HG03280 (cell line): ENCODE measurements around the gene SLC8A1.

Experiments
- ATAC-seq: cut with Tn5 transposase; IDR thresholded peaks from one replicate; pipeline ENCODE4 v1.9.1; 2021; ENCODE audit warnings: mild to moderate bottlenecking, moderate library complexity; ENCODE audit not compliant: unreplicated experiment

Gene SLC8A1

DNA sequence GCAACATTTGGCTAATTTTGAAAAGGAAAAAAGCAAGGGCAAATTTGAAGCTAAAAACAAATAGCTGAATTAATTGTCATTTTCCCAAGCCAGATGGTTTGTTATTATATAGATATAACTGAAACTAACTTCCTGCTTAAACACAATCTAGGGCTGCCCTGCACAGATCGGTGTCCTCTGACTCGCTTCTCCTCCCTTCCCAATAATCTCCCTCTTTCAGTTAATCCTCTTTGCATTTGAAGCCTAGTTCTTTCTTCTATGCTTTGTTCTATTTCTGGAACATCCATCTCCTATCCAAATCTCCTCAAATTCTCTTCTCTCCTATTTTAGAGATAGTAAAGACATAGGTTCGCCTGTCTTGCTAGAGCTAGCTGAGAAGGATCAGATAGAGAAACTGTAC is 328.1 kb downstream of the SLC8A1 start:
- ATAC-seq = no peak

DNA sequence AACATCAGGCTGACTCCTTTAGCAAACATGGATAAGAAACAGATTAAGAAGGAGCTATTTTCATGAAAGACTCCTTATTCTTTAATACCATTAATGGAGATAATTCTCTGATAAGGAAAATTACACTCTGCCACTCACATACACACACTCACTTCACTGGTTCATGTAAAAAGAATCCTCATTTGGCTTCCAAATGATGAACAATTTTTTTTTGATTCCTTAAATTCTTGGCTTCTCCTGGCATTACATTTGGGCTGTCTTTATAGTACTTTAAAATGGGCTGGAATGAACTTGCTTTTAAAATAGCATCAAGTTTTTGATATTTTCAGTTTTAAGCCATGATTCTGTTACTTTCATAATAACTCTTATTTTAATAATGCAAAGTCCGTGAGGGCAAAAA is 328.6 kb downstream of the SLC8A1 start:
- ATAC-seq = no peak

DNA sequence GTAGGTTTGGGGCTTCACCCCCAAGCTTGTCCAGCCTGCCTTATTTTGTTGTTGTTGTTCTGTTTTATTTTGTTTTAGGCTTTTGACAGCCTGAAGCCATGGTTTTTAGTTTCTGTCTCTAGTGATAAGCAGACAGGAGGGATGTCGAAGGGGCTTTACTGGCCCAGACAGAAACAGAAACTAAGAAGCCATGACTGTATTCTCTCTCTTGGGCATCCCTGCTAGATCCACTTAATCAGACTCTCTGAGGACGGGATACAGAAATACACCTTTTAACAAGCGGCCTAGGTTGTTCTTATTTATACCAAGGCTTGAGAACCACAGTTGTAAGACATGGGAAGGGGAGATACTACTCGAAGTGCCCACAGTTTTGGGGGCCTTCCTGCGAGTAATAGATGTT is 330.9 kb downstream of the SLC8A1 start:
- no peak for ATAC-seq

DNA sequence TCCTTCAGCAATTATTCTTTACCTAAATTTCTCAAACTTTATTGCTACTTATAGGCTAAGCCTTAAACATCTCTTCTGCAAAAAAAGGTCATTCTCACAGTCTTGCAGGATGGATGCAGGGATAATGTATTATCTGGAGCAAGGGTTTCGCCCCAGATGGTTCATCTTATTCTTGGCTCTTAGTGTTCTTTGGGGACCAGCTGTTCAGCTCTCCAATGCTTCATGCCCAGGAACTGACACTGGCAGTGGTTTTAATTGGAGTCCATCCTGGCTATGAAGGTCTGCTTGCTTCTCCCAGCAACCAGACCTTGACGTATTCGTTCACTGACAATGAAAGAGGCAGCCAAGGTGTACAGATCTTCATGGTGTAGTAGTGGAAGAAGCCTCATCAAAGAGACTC is 331.9 kb downstream of the SLC8A1 start:
- ATAC-seq = no peak

DNA sequence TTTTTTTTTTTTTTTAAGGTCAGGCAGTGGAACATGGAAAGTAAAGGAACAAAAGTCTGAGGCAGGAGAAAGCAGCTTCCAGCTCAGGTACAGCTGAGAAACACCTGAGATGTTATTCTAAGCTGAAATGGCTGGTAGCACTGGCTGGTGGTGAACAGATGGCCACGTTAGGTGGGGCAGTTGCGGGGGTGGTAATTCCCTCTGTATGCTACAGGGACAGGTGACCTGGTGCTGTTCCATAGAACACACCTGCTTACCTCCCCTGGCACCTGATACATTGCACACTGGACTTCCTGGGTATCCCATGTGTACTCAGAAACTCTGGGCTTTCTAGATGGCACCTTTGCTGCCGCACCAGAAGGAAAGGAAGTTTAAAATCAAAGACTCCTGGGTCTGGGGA is 333.3 kb downstream of the SLC8A1 start:
- ATAC-seq = no peak

DNA sequence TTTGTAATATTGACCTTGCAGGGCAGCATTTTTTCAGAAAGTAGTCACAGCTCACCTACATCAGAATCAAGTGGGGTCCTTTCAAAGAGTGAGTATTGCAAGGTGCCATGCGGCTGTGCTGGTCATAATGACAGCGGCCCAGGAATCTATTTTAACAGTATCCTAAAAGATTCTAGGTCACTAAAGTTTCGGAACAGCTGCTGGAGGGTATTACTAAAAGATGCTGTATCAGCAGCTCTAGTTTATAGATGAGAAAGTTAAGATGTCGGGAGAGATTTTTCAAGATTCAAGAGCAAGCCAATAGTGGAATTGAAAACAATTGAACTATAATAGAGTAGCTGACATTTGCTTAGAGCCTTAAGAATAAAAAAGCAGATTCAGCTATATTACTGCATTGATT is 336.0 kb downstream of the SLC8A1 start:
- ATAC-seq = no peak

DNA sequence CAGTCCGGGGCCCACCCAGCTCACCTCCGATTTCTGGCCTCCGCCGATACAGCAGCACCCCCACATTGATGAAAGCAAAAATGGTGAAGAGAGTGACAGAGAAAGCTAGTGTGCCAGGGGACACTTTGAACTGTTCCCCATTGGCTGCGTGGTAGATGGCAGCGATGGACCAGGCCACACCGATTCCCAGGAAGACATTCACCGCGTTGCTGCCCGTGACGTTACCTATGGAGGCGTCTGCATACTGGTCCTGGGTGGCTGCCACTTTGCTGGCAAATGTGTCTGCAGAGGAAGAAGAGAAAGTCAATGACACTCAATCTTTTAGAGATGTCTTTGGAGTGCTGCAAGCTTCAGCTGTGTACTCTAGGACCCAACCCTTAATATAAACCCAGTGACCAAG is 336.5 kb downstream of the SLC8A1 start:
- no peak for ATAC-seq

DNA sequence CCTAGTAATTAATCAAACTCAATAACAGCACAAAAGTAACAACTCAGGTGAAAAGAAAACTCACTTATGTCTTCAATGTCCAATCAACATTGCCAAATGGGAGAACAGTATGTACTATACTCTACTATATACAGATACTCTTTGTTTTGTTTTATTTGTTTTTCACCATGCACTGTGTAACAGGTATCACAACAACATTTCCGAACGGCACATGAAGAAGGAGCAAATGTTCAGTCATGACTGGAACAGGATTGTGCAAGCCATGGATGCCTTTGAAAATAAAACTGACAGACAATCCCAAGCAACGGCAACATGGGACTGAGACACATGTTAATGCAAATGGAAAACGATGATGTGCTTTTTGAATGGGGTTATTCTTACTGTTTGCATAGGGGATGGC is 337.9 kb downstream of the SLC8A1 start:
- ATAC-seq = no peak

DNA sequence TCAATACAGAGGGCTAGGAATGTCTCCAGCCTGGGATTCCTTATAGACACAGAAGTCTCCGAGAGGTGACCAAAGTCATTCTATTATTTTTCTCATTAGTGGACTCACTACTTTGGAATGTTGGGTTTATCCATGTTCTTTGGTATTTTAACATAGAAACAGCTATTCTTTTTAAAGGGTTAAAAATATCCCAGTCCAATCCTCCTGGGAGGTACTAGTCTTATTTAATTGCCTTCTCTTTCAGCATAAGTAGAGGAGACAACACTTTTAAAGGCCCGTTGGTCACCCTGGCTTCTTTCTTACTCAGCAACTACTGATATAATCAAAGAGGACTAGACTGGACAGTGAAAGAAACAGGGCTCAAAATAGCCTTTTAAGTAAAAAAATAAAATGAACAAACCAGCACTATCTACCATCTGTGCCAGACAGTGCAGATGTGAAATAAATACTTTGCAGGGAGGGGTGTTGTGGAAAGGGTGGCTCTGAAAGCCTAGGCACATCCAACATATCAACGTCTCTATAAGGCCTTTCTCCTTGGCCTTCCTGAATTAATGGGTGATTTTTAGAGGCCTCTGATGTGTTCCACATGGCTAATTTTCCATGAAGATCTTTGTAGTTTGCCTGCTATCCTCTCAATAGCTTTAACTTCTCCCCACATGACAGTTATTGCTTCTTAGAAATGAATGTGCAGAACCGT is 338.5 kb downstream of the SLC8A1 start:
- ATAC-seq = no peak

DNA sequence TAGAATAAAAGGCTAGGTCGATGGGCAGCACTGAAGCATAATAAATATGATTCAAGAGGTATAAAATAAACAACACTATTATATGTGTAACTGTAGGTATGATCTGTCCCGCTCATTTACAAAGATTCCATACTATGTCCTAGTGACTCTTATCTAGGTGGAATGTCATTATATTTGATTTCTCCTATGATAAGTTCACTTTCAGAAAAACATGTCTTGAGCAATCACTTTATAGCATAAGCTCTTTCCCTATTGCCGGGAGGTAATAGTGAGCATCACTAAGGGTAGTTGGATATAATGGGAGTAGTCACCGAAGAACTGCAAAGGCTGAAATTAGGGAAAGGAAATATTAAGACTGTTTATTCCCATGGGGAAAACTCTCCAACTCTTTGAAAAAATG is 342.5 kb downstream of the SLC8A1 start:
- no peak for ATAC-seq

DNA sequence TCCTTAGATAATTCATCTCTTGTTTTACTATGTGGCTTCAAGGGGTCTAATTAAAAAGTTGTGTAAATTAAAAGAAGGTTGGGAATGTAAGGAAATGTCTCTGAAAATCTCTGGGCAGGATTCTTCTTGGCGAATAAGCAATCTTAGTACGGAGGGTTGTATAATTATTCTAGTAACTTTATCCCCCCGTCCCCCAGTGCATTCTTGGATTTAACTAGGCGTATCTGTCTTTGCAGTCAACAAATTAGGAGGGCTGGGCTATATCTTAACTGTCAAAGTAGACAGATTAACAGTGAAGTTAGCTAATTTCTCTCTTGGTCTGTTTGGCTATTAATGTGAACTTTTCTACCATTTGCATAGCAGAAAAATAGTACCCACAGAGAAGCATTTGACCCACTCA is 343.0 kb downstream of the SLC8A1 start:
- no peak for ATAC-seq

DNA sequence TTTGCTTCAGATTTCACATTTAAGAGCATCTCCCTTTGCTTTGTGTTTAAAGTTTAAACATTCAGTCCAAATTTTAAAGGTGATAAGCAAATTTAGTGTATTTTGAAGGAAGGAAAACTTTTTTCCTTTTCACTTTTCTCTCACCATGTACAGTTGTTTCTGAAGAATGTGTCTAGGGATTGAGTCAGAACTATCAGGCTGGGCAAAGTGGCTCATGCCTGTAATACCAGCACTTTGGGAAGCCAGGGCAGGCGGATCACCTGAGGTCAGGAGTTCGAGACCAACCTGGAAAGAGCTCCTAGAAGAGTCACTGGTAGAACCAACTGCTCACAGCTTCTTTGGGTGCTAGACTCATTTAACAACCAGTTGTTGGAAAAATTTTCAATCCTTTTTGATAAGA is 345.8 kb downstream of the SLC8A1 start:
- no peak for ATAC-seq

DNA sequence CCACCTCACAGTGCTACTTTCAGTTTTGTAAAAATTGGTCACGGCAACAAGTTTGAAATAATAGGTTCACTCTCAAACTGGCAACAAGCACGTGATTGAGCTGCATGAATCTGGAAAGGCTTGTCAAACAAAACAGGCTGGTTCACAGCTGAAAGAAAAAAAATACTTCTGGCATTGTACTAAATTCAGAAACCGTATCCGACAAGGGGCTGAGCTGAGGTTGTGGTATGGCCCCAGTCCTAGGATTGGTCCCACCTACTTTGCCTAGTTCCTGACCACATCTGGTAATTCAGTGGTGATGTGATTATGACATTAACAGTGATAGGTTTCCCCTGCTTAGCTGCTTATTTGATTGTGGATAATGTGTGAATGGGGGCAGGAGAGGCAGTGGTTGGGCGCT is 346.3 kb downstream of the SLC8A1 start:
- ATAC-seq = no peak

DNA sequence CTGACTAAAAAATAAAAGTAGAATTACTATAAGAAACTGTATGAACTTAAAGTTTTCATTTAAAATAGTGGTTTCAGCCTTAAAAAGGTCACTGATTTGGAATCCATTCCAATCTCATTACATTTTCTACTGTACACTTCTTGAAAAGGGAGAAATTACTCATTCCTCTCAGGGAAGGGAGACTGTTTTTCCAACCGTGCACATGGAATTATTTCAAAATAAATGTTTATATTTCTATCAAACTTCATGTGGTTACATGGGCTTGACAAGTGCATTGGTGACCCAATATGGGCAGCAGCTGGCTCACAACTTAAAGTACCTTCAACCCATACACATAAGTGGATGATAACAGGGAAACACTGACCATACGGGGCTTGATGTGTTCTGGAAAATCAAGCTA is 348.3 kb downstream of the SLC8A1 start:
- ATAC-seq = no peak

DNA sequence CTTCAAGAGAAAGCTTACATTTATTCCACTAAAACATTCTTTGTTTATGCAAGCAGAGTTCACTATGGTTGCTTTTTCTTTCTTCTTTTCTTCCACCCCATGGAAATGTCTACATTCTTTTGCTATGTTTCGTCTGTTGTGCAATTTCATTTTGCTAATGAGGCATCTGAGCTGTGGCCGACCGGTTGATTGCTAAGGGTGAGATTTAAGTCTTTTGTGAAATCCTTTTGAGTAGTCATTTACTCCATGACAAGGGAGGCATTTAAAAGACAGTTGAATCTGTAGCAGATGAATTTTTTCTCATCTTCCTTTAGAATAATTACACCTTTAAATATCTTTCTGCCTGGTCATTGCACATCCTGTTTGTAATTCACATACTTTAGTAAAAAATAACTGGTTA is 348.7 kb downstream of the SLC8A1 start:
- ATAC-seq = no peak

DNA sequence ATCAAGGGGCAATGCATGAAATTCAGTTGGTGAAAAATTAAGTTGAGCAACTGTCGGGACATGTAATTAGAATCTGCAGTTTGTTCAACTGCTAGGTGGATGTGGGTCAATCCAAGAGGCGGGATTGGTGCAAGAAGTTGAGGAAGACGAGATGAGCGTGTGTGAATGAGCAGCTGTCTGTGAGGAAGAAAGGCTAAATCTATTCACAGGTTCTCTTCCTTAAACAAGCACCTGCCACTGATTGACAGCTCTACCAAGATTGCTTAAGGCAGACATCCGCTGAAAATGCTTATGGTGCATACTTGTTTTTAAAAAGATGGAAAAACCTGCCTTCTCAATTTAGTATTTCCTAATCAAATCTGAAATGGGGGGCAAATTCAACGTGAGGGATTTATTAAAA is 349.4 kb downstream of the SLC8A1 start:
- no peak for ATAC-seq

DNA sequence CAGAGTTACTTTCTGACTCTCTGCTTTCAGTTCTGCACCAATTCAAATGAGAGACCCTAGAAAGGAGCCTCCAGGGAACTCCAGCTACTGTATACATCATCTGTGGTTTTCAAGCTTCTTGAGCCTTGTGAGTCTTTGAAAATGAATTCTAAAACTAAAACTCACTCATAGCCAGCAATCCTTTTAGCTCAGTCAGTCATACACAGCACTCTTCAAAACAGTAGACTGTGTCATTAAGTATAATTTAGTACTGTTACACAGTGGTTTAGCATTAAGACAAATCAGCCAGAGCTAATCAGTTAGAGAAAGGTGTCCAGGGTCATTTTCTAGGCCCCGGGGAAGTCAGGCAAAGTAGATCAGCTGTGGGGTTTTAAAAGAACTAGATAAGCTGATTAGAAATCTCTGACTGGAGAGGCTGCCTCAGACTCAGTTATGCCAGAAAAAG is 350.7 kb downstream of the SLC8A1 start:
- no peak for ATAC-seq

DNA sequence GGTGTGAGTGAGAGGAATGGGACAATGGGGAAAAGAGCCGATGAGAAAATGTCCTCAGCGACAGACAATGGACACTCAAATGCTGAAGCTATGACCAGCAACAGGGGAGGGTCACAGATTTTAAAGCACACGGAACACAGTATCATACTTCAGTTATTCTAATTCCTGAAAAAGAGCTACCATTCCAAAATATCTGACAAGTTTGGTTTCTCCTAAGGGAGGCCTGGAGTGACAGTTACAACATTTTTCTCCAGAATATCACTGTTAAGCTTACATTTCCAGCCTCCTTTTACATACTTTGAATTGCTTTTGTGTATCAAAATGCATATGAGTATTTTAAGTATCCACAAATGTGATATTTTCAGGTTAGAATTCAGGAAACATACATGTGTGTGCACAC is 351.2 kb downstream of the SLC8A1 start:
- ATAC-seq = no peak

DNA sequence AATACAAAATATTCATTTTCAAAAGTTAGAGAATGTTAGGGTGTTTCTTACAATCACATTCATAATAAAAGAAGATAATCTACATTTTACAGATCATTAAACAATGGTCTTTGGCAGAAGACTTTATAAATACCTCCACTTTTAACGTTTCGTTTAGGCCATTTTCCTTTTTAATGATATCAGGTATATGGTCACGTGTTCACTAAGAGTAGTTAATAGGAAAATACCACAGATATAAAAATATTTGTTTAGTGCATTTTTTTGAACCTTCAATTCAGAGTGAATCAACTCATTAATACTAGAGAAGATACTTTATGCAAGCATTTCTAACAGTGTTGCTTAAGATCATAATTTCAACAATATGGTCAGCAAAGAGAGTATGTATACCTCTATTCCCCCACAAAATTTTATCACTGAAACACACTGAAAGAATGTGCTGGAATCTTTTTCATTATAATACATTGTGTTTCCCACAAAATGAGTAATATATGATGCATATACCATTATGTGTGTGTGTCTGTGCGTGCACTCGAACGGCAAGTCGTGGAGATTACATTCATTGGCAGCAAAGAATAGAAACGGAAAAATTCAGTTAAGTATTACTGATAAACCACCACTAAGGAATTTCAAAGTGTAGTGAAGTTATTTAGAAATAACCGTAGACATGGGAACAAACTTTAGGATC is 353.0 kb downstream of the SLC8A1 start:
- ATAC-seq = no peak

DNA sequence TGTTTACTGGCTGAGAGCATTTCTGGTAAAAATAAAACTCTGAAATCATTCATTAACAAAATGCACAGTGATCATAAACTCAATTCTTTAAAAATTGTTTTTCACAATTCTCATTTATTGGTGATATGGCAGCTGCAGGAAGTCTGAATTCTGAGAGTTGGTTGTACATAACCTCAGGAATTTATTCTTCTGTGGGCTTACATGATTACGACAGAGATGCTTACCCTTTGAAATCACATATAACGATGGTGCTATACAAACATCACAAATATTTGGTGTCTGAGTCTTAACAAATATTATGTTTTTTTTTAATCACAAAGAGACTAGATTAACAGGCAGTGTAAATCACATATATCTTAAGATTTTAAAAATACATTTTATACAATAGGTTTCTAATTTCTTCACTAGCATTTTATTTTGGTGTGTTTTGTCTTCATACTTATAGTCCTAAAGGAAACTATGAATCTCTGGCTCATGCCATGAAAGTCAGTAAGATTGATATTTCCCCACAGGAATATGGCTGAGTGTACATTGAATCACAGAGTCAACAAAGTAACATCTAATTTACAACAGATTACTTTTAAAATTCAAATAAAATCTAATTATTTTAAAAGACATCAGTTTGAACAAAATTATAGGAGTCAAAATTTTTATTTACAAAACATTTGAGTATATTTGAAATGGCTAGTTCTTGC is 354.1 kb downstream of the SLC8A1 start:
- ATAC-seq = no peak

DNA sequence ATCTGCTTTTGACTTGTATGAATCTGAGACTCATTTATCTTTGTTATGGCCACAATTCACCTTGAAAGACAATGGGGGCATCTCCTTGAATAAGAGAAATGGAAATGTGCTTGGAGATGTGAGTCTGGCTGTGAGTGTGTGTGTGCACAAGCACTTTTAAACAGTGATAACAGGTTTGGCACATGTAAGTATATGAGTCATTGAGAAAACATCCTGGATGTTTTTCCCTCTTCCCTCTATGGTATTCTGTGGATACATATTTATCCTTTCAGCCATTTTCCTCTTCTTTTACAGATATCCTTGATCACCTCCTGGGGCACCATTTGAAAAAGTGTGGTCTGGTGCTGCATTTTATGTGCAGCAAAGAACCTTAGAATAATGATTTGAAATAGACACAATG is 355.5 kb downstream of the SLC8A1 start:
- no peak for ATAC-seq

DNA sequence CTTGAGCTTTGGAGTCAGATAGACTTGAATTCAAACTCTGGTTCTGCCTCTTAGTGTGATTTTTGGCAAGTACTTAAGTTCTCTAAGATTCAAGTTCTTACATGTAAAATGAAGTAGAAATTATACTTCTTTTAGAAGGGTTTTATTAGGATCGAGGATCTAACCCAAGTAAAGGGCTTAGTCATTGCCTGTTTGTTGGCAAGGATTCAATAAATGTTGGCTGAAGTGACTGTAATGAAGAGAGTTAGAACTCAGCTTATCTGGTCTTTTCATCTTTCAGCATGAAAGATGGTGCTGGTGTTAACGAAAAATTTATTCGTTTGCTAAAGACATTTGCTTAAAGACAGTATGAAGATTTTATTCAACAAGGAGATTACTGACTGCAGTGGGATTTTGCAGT is 356.9 kb downstream of the SLC8A1 start:
- ATAC-seq = no peak
